Hepatocyte (in vitro differentiated cells): ENCODE measurements around the gene NOL12. TPM values are rescaled to one million over a fixed set of nuclear protein-coding genes. Genes with fewer than 3 reads are reported as not detected.

Source experiments
- DNase-seq: peaks from one replicate; pipeline ENCODE4 v3.0.0-alpha.2; 2016; ENCODE audit warnings: low spot score
- H2AFZ ChIP-seq: fragments of 200-600 bp; sonication (generic); 2 replicates; pipeline ENCODE4 v1.6.0; 2016; ENCODE audit warnings: antibody characterized with exemption, mild to moderate bottlenecking
- H3K27ac ChIP-seq: fragments of 200-600 bp; sonication (generic); 2 replicates; pipeline ENCODE4 v1.5.1; 2016; ENCODE audit warnings: mild to moderate bottlenecking
- H3K27me3 ChIP-seq: fragments of 200-600 bp; sonication (generic); 2 replicates; pipeline ENCODE4 v1.6.1; 2016
- H3K36me3 ChIP-seq: fragments of 200-600 bp; sonication (generic); replicated peaks from 2 replicates; pipeline ENCODE4 v1.5.1; 2016; ENCODE audit warnings: low read depth; ENCODE audit not compliant: insufficient read depth
- H3K4me1 ChIP-seq: fragments of 200-600 bp; sonication (generic); 2 replicates; pipeline ENCODE4 v1.5.1; 2016; ENCODE audit warnings: mild to moderate bottlenecking, moderate library complexity; ENCODE audit not compliant: insufficient read depth
- H3K4me2 ChIP-seq: fragments of 200-600 bp; sonication (generic); 2 replicates; pipeline ENCODE4 v1.6.0; 2016
- H3K4me3 ChIP-seq: fragments of 200-600 bp; sonication (generic); 2 replicates; pipeline ENCODE4 v1.5.1; 2016; ENCODE audit warnings: mild to moderate bottlenecking
- H3K79me2 ChIP-seq: fragments of 200-600 bp; sonication (generic); 2 replicates; pipeline ENCODE4 v1.6.0; 2017; ENCODE audit warnings: mild to moderate bottlenecking
- H3K9me2 ChIP-seq: fragments of 200-600 bp; sonication (generic); replicated peaks from 2 replicates; pipeline ENCODE4 v1.6.0; 2017; ENCODE audit warnings: mild to moderate bottlenecking; ENCODE audit not compliant: insufficient read depth
- H3K9me3 ChIP-seq: fragments of 200-600 bp; sonication (generic); 2 replicates; pipeline ENCODE4 v1.5.1; 2016; ENCODE audit warnings: low read depth, mild to moderate bottlenecking
- H4K20me1 ChIP-seq: fragments of 200-600 bp; sonication (generic); 2 replicates; pipeline ENCODE4 v1.6.0; 2016; ENCODE audit warnings: mild to moderate bottlenecking; ENCODE audit not compliant: insufficient read depth, poor library complexity, severe bottlenecking
- EZH2 ChIP-seq: fragments of 200-600 bp; sonication (generic); IDR thresholded peaks from 2 replicates; pipeline ENCODE4 v1.6.1; 2016; ENCODE audit warnings: antibody characterized with exemption, mild to moderate bottlenecking, borderline replicate concordance
- EZH2phosphoT487 ChIP-seq: fragments of 200-600 bp; sonication (generic); IDR thresholded peaks from one replicate; pipeline ENCODE4 v1.6.1; 2018; ENCODE audit warnings: antibody characterized with exemption, mild to moderate bottlenecking, low read depth, moderate library complexity; ENCODE audit not compliant: unreplicated experiment, severe bottlenecking
- WGBS: methylation state at CpG from one replicate; pipeline ENCODE4 v1.1.6; 2016; ENCODE audit warnings: low lambda C conversion rate; ENCODE audit errors: missing lambda C conversion rate; 5-methylcytosine and 5-hydroxymethylcytosine counted together
- polyA plus RNA-seq: library from polyadenylated mRNA; unstranded; fragments of >200 nt; fragmentation: Nextera tagmentation; extraction: Ambion mirVana; gene quantifications from 2 replicates; pipeline ENCODE4 v1.2.1, GENCODE V29; 2016
- total RNA-seq: library from RNA; depleted of rRNA; stranded (reverse); fragments of >200 nt; gene quantifications from 2 replicates; pipeline ENCODE4 v1.2.3, GENCODE V29; 2014
- TF ChIP-seq, protein P1 (sequence below): fragments of 200-600 bp; sonication (generic); IDR thresholded peaks from 2 replicates; pipeline ENCODE4 v1.5.1; 2016; ENCODE audit warnings: antibody characterized with exemption, mild to moderate bottlenecking; ENCODE audit not compliant: poor library complexity

NOL12 gene
- total and polyA plus RNA-seq, 2 experiments from 2014 or later = 11.4 to 27.6 TPM

- Histone ChIP-seq H3K9me3 (no peaks in the 10 kb centered on the region), H3K9me2 (no peaks in the 10 kb centered on the region), H3K79me2 (no peaks in the 10 kb centered on the region), H4K20me1 (no peaks in the 10 kb centered on the region), H3K4me2 (no peak overlapping the region), H2AFZ (no peak overlapping the region), H3K27me3 (no peaks in the 10 kb centered on the region), H3K27ac (no peak overlapping the region), H3K36me3 (no peaks in the 10 kb centered on the region), H3K4me3 (no peak overlapping the region), H3K4me1 (peaks cover 14% of the 10 kb centered on the region)
- 93% methylated on average over 6 of the region's 6 CpGs for WGBS
- no peak for DNase-seq
- TF ChIP-seq, protein P1, sequence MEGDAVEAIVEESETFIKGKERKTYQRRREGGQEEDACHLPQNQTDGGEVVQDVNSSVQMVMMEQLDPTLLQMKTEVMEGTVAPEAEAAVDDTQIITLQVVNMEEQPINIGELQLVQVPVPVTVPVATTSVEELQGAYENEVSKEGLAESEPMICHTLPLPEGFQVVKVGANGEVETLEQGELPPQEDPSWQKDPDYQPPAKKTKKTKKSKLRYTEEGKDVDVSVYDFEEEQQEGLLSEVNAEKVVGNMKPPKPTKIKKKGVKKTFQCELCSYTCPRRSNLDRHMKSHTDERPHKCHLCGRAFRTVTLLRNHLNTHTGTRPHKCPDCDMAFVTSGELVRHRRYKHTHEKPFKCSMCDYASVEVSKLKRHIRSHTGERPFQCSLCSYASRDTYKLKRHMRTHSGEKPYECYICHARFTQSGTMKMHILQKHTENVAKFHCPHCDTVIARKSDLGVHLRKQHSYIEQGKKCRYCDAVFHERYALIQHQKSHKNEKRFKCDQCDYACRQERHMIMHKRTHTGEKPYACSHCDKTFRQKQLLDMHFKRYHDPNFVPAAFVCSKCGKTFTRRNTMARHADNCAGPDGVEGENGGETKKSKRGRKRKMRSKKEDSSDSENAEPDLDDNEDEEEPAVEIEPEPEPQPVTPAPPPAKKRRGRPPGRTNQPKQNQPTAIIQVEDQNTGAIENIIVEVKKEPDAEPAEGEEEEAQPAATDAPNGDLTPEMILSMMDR = no peak
- TF ChIP-seq EZH2 (no peak), EZH2phosphoT487 (no peak)
These were observed 48.2 kb downstream of the NOL12 start for GRCh38 chr22:37734402-37734700.

DNA sequence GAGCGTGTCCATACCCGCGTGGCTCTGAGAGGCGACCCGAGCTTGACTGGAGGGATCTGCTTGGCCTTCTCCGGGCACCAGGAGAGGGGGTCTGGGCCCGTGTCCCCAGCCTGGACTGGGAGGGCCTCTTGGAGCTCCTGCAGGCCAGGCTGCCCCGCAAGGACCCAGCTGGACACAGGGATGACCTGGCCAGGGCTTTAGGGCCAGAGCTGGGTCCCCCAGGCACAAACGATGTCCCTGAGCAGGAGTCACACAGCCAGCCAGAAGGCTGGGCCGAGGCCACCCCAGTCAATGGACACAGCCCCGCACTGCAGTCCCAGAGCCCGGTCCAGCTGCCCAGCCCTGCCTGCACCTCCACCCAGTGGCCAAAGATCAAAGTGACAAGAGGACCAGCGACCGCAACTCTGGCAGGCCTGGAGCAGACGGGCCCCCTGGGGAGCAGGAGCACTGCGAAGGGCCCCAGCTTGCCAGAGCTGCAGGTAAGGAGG, 48.9 kb downstream of the NOL12 start:
- no peak overlapping the region for H3K4me3 ChIP-seq
- H3K9me2 ChIP-seq = no peaks in the 10 kb centered on the region
- TF ChIP-seq, protein P1 = peak; percentile 43
- no peak for TF ChIP-seq EZH2phosphoT487
- no peaks in the 10 kb centered on the region for H3K79me2 ChIP-seq
- 64% methylated on average over 16 of the region's 16 CpGs for WGBS
- no peak overlapping the region for H3K4me2 ChIP-seq
- H3K9me3 ChIP-seq = no peaks in the 10 kb centered on the region
- H2AFZ ChIP-seq = no peak overlapping the region
- H3K4me1 ChIP-seq = peaks cover 14% of the 10 kb centered on the region
- no peaks in the 10 kb centered on the region for H3K27me3 ChIP-seq
- no peaks in the 10 kb centered on the region for H3K36me3 ChIP-seq
- H3K27ac ChIP-seq = no peak overlapping the region
- peak; percentile 70 for DNase-seq
- H4K20me1 ChIP-seq = no peaks in the 10 kb centered on the region

- DNase-seq = peak; percentile 63
These were observed 52.9 kb downstream of the NOL12 start for GRCh38 chr22:37739035-37739434.

More at GRCh38 chr22:37739035-37739434, 52.9 kb downstream of the NOL12 start:
- no peaks in the 10 kb centered on the region for H3K36me3 ChIP-seq
- H3K4me2 ChIP-seq = no peak overlapping the region
- no peaks in the 10 kb centered on the region for H4K20me1 ChIP-seq
- no peak overlapping the region for H3K4me3 ChIP-seq
- H3K27ac ChIP-seq = peak overlapping the region; percentile 58
- H3K4me1 ChIP-seq = peaks cover 40% of the 10 kb centered on the region
- no peaks in the 10 kb centered on the region for H3K79me2 ChIP-seq
- no peaks in the 10 kb centered on the region for H3K27me3 ChIP-seq
- TF ChIP-seq EZH2phosphoT487 = no peak
- TF ChIP-seq, protein P1 = no peak
- TF ChIP-seq EZH2 = no peak
- H3K9me2 ChIP-seq = no peaks in the 10 kb centered on the region
- no peaks in the 10 kb centered on the region for H3K9me3 ChIP-seq
- WGBS = 63% methylated on average over 10 of the region's 12 CpGs
- H2AFZ ChIP-seq = no peak overlapping the region
